ENCODE results near the gene TTLL11. TPM values are rescaled to one million over a fixed set of nuclear protein-coding genes. Genes with fewer than 3 reads are reported as not detected.

Gene TTLL11
- total RNA-seq, 1 experiment from 2014 or later = 2.3 TPM

DNA sequence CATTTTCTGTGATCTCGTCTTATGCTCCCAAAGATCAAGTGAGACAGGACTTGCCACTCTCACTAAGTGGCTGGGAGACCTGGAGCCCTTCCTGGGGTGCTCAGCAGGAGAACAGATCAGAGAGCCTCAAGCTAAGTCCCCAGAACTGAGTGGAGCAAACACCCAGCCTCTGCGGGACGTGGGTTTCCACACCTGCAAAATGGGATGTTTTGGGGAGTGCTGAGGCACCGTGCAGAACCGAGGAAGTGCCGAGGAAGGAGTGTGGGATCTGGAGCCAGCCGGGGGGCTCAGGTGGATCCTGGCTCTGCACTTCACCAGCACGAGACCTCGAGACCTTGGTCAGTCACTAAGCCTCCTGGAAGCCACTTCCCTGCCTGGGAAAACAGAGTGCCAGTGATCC, 275.6 kb downstream of the TTLL11 start:
- H3K4me1 ChIP-seq (replicated peaks; ENCODE audit: insufficient read depth) = no peaks in the 10 kb centered on the region
- no peaks in the 10 kb centered on the region for H3K79me2 ChIP-seq (ENCODE audit: low read depth)
- H3K9me3 ChIP-seq (ENCODE audit: insufficient read depth, low read depth) = no peaks in the 10 kb centered on the region
- CTCF ChIA-PET = no interaction called here
- no peak overlapping the region for H3K27ac ChIP-seq
- TF ChIP-seq, protein P1, sequence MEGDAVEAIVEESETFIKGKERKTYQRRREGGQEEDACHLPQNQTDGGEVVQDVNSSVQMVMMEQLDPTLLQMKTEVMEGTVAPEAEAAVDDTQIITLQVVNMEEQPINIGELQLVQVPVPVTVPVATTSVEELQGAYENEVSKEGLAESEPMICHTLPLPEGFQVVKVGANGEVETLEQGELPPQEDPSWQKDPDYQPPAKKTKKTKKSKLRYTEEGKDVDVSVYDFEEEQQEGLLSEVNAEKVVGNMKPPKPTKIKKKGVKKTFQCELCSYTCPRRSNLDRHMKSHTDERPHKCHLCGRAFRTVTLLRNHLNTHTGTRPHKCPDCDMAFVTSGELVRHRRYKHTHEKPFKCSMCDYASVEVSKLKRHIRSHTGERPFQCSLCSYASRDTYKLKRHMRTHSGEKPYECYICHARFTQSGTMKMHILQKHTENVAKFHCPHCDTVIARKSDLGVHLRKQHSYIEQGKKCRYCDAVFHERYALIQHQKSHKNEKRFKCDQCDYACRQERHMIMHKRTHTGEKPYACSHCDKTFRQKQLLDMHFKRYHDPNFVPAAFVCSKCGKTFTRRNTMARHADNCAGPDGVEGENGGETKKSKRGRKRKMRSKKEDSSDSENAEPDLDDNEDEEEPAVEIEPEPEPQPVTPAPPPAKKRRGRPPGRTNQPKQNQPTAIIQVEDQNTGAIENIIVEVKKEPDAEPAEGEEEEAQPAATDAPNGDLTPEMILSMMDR (conservative IDR thresholded peaks at IDR 0.05) = no peak
- no peak for TF ChIP-seq EZH2 (IDR thresholded peaks at IDR 0.05; ENCODE audit: low read depth)
- no peaks in the 10 kb centered on the region for H3K27me3 ChIP-seq (ENCODE audit: insufficient read depth, low read depth)
- POLR2A ChIA-PET (ENCODE audit: unreplicated experiment) = no interaction called here
- H4K20me1 ChIP-seq (ENCODE audit: insufficient read depth) = no peaks in the 10 kb centered on the region
- no peak for DNase-seq
- no peak overlapping the region for H3K4me2 ChIP-seq
- no peak overlapping the region for H3K4me3 ChIP-seq
- H3K9me2 ChIP-seq (ENCODE audit: insufficient read depth) = no peaks in the 10 kb centered on the region
- no peaks in the 10 kb centered on the region for H3K36me3 ChIP-seq (ENCODE audit: low read depth)
- intact Hi-C loops (cut with micrococcal nuclease; ENCODE audit: unreplicated experiment) = no loop called here
- H2AFZ ChIP-seq = no peak overlapping the region
- no peaks in the 10 kb centered on the region for H3F3A ChIP-seq (ENCODE audit: insufficient read depth, low read depth)
- no TSS peak for BruUV-seq (replicated peaks)

DNA sequence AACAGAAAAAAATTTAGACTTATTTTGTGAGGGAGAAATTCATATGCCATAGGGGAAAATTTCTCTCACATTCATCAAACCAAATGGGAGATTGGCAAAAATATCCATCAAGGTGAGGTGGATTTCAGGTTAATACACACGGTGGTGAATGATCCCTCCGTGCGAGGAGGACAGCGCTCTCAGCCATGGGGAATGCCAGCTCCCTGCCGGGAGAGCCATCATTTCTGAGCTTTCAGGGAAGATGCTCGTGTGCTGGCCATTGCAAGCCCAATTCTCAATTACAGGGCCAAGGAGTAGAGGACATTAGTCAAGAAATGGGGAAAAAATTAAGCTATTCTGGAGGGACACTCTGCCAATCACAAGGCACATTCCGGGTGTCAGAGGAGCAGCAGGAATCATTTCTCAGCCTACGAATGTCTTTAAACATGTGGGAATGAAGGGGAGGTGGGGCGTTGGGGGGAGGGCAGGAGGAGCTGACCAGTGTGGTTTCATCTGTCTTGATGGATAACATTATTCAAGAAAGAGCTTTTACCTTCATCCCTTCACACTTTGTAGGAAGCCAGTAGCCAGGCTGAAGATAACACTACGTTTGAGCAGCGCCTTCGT, 276.2 kb downstream of the TTLL11 start:
- H3K4me2 ChIP-seq = no peak overlapping the region
- no peaks in the 10 kb centered on the region for H3K79me2 ChIP-seq (ENCODE audit: low read depth)
- no peaks in the 10 kb centered on the region for H3K9me3 ChIP-seq (ENCODE audit: insufficient read depth, low read depth)
- no peaks in the 10 kb centered on the region for H4K20me1 ChIP-seq (ENCODE audit: insufficient read depth)
- H3K36me3 ChIP-seq (ENCODE audit: low read depth) = no peaks in the 10 kb centered on the region
- H2AFZ ChIP-seq = no peak overlapping the region
- no peak overlapping the region for H3K4me3 ChIP-seq
- CTCF ChIA-PET = no interaction called here
- no peak for DNase-seq
- POLR2A ChIA-PET (ENCODE audit: unreplicated experiment) = interaction anchor here (0.7 kb wide), 1 partner anchor 82 kb away, joined by 4 read pairs; no protein-coding TSS in a partner anchor
- no peaks in the 10 kb centered on the region for H3K27me3 ChIP-seq (ENCODE audit: insufficient read depth, low read depth)
- no peaks in the 10 kb centered on the region for H3K9me2 ChIP-seq (ENCODE audit: insufficient read depth)
- H3K4me1 ChIP-seq (replicated peaks; ENCODE audit: insufficient read depth) = no peaks in the 10 kb centered on the region
- H3F3A ChIP-seq (ENCODE audit: insufficient read depth, low read depth) = no peaks in the 10 kb centered on the region
- intact Hi-C loops (cut with micrococcal nuclease; ENCODE audit: unreplicated experiment) = no loop called here
- no TSS peak for BruUV-seq (replicated peaks)
- no peak overlapping the region for H3K27ac ChIP-seq
- TF ChIP-seq, protein P1 (conservative IDR thresholded peaks at IDR 0.05) = no peak
- TF ChIP-seq EZH2 (IDR thresholded peaks at IDR 0.05; ENCODE audit: low read depth) = no peak

DNA sequence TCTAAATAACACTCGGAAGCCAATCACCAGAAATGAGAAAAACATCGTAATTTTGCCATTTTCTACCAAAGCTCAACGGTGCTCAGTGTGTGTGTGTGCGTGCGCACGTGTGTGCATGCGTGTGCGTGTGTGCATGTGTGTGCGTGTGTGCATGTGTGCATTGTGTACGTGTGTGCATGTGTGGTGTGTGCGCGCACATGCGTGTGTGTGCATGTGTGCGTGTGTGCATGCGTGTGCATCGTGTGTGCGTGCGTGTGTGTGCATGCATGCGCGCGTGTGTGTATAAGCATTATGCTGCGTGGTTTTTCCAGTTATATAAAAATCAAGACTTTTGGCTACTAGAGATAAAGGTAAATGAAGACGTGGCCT, 276.7 kb downstream of the TTLL11 start:
- Histone ChIP-seq H3K4me3 (no peak overlapping the region), H3K9me3 (ENCODE audit: insufficient read depth, low read depth) (no peaks in the 10 kb centered on the region), H3K27ac (no peak overlapping the region), H3F3A (ENCODE audit: insufficient read depth, low read depth) (no peaks in the 10 kb centered on the region), H4K20me1 (ENCODE audit: insufficient read depth) (no peaks in the 10 kb centered on the region), H3K4me1 (replicated peaks; ENCODE audit: insufficient read depth) (no peaks in the 10 kb centered on the region), H3K4me2 (no peak overlapping the region), H3K79me2 (ENCODE audit: low read depth) (no peaks in the 10 kb centered on the region), H3K36me3 (ENCODE audit: low read depth) (no peaks in the 10 kb centered on the region), H3K9me2 (ENCODE audit: insufficient read depth) (no peaks in the 10 kb centered on the region), H2AFZ (no peak overlapping the region), H3K27me3 (ENCODE audit: insufficient read depth, low read depth) (no peaks in the 10 kb centered on the region)
- no TSS peak for BruUV-seq (replicated peaks)
- intact Hi-C loops (cut with micrococcal nuclease; ENCODE audit: unreplicated experiment) = no loop called here
- CTCF ChIA-PET = no interaction called here
- TF ChIP-seq EZH2 (IDR thresholded peaks at IDR 0.05; ENCODE audit: low read depth) = no peak
- TF ChIP-seq, protein P1 (conservative IDR thresholded peaks at IDR 0.05) = no peak
- POLR2A ChIA-PET (ENCODE audit: unreplicated experiment) = interaction anchor here (0.7 kb wide), 1 partner anchor 81 kb away, joined by 4 read pairs; no protein-coding TSS in a partner anchor
- no peak for DNase-seq

Measured in PC-9 (cell line).